Measurements from ENCODE around the gene DLG2.

DNA sequence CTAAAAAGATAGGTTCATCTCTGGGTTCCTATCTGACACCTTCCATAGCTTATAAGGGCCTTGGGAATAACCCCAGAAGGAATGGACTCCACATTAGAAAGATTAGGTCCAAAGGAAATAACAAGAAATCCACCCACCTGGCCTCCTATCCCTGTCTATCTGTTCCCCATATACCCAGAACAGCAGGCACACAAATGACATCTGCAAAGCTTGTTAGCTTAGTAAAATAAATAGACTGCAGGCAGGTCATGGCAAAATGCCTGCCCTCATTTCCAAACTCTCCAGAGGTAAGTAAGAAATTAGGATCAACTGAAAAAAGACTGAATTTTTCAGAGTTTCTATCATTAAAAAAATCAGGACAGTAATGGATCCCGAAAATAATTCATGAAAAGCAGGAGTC lies 489.5 kb downstream of the DLG2 start:
- TF ChIP-seq CTCF (conservative IDR thresholded peaks at IDR 0.05 in 1 of 2, IDR thresholded peaks at IDR 0.05 in 1 of 2; ENCODE audit: extremely low read depth in 1 of 2, insufficient read depth in 1 of 2, low read depth in 1 of 2, low read length in 2 of 2) (no peak), EZH2 (IDR thresholded peaks at IDR 0.05; ENCODE audit: borderline replicate concordance, low read length) (no peak)
